ENCODE results near the gene DUSP18.

DNA sequence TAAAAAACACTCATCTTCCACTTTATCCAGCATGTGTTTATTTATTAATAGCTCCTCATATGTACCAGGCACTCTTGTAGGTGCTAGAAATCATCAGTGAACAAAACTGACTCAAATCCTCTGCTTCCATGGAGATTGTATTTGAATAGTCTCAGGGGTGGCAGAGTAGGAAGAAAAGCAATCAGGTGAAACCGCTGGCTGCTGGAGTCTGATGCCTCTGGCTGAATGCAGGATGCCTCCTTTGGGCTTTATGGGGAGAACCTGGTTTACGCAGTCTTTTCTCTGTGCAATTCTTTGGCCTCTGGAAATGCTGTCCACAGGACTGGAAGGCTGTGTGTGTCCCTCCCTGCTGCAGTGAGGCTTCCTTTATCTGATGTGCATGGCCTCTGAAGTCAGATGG lies 14.2 kb upstream of the DUSP18 start:
- TF ChIP-seq, protein P1, sequence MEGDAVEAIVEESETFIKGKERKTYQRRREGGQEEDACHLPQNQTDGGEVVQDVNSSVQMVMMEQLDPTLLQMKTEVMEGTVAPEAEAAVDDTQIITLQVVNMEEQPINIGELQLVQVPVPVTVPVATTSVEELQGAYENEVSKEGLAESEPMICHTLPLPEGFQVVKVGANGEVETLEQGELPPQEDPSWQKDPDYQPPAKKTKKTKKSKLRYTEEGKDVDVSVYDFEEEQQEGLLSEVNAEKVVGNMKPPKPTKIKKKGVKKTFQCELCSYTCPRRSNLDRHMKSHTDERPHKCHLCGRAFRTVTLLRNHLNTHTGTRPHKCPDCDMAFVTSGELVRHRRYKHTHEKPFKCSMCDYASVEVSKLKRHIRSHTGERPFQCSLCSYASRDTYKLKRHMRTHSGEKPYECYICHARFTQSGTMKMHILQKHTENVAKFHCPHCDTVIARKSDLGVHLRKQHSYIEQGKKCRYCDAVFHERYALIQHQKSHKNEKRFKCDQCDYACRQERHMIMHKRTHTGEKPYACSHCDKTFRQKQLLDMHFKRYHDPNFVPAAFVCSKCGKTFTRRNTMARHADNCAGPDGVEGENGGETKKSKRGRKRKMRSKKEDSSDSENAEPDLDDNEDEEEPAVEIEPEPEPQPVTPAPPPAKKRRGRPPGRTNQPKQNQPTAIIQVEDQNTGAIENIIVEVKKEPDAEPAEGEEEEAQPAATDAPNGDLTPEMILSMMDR (conservative IDR thresholded peaks at IDR 0.05 in 1 of 2, IDR thresholded peaks at IDR 0.05 in 1 of 2; ENCODE audit: low read depth in 1 of 2, low read length in 2 of 2): no peak
- no peak for TF ChIP-seq EZH2 (IDR thresholded peaks at IDR 0.05; ENCODE audit: low read length, missing control alignments)
